Transverse colon (tissue), 4 donors: ENCODE results near the gene HOXD10. TPM values are rescaled to one million over a fixed set of nuclear protein-coding genes. Genes with fewer than 3 reads are reported as not detected.

Source experiments
- DNase-seq: peaks from one replicate; pipeline ENCODE4 v3.0.0-alpha.2; 2019
- H3K27ac ChIP-seq, 4 donors: fragments of 200-600 bp; sonication (generic); 2 replicates each; pipeline ENCODE4 v1.5.1; 2016 to 2018; ENCODE audit warnings: inconsistent platforms in 4 of 4
- H3K27me3 ChIP-seq: fragments of 200-600 bp; sonication (generic); 2 replicates; pipeline ENCODE4 v1.5.1; 2017; ENCODE audit warnings: inconsistent platforms
- H3K36me3 ChIP-seq, 4 donors: fragments of 200-600 bp; sonication (generic); 2 replicates each; pipeline ENCODE4 v1.5.1; 2017 to 2019; ENCODE audit warnings: inconsistent platforms in 4 of 4
- H3K4me1 ChIP-seq, 4 donors: fragments of 200-600 bp; sonication (generic); 2 replicates each; pipeline ENCODE4 v1.5.1; 2017 to 2020; ENCODE audit warnings: inconsistent platforms in 4 of 4
- H3K4me3 ChIP-seq, 4 donors: fragments of 200-600 bp; sonication (generic); 1 replicate in 1 of 4; 2 replicates in 3 of 4; pipeline versions ENCODE4 v1.5.1 to v1.6.1; 2017 to 2019; ENCODE audit warnings: inconsistent platforms in 4 of 4
- H3K9me3 ChIP-seq, 2 donors: fragments of 200-600 bp; sonication (generic); 2 replicates each; pipeline ENCODE4 v1.5.1; 2017 to 2019; ENCODE audit warnings: inconsistent platforms in 2 of 2
- EP300 ChIP-seq: sonication (generic); formaldehyde crosslinking; IDR thresholded peaks from one replicate; pipeline ENCODE4 v1.6.1; 2017; ENCODE audit warnings: antibody characterized with exemption, low read depth
- POLR2A ChIP-seq: fragments of 450-650 bp; IDR thresholded peaks from one replicate; pipeline ENCODE4 v1.6.1; 2016; ENCODE audit warnings: antibody characterized with exemption, mild to moderate bottlenecking, moderate library complexity
- POLR2AphosphoS5 ChIP-seq, 3 donors: sonication (generic); formaldehyde crosslinking; IDR thresholded peaks; one replicate each; pipeline ENCODE4 v1.6.1; 2016; ENCODE audit warnings: antibody characterized with exemption in 3 of 3
- WGBS, 2 donors: methylation state at CpG; one replicate each; pipeline ENCODE4 v1.1.5; 2018; ENCODE audit warnings: low coverage in 1 of 2; 5-methylcytosine and 5-hydroxymethylcytosine counted together
- in situ Hi-C, 4 donors: fragments of 200-750 bp; cut with MboI; loops; one replicate each; pipeline versions ENCODE4 v1.15.0 to v1.15.1; 2017; ENCODE audit warnings: low sequenced_read_pairs in 3 of 4, low pct_ligation_motif_present in 1 of 4, low pct_unique_long_range_greater_than_20kb in 1 of 4
- intact Hi-C: fragments of 100-400 bp; cut with DNase I; formaldehyde crosslinking; loops from one replicate; pipeline ENCODE4 v1.15.1; 2023; ENCODE audit warnings: low total_unique reads
- total RNA-seq, 4 donors: library from RNA; depleted of rRNA; stranded (reverse); fragments of >200 nt; gene quantifications; one replicate each; pipeline ENCODE4 v1.1.0, GENCODE V29; 2016
- TF ChIP-seq, protein P1 (sequence below), 5 experiments: fragments of 200-600 bp in 3 of 5; fragments of 450-650 bp in 2 of 5; sonication (generic) in 3 of 5; IDR thresholded peaks; 1 replicate in 2 of 5; 2 replicates in 3 of 5; pipeline ENCODE4 v1.5.1; 2016 to 2017; ENCODE audit warnings: antibody characterized with exemption in 5 of 5, inconsistent platforms in 3 of 5, mild to moderate bottlenecking in 2 of 5, moderate library complexity in 1 of 5

Gene HOXD10
- total RNA-seq, 4 donors from 2014 or later = 1.1 to 25.1 (median 7.6) TPM

- peaks cover 100% of the 10 kb centered on the region for H3K27me3 ChIP-seq
- H3K36me3 ChIP-seq = no peaks in the 10 kb centered on the region
- H3K4me3 ChIP-seq = no peak overlapping the region
- DNase-seq = no peak
- intact Hi-C loops (no loop called here), in situ Hi-C loops (loop anchor here in 3 of 4 donors (25.0 kb wide), 2 partner anchors 711 to 1036 kb away; no protein-coding TSS in a partner anchor)
- TF ChIP-seq EP300 (no peak), POLR2AphosphoS5 (IDR thresholded peaks at IDR 0.05) (no peak), POLR2A (no peak)
- TF ChIP-seq, protein P1, sequence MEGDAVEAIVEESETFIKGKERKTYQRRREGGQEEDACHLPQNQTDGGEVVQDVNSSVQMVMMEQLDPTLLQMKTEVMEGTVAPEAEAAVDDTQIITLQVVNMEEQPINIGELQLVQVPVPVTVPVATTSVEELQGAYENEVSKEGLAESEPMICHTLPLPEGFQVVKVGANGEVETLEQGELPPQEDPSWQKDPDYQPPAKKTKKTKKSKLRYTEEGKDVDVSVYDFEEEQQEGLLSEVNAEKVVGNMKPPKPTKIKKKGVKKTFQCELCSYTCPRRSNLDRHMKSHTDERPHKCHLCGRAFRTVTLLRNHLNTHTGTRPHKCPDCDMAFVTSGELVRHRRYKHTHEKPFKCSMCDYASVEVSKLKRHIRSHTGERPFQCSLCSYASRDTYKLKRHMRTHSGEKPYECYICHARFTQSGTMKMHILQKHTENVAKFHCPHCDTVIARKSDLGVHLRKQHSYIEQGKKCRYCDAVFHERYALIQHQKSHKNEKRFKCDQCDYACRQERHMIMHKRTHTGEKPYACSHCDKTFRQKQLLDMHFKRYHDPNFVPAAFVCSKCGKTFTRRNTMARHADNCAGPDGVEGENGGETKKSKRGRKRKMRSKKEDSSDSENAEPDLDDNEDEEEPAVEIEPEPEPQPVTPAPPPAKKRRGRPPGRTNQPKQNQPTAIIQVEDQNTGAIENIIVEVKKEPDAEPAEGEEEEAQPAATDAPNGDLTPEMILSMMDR (IDR thresholded peaks at IDR 0.05) = no peak
- 33 to 49% methylated on average over 2 of the region's 2 CpGs for WGBS, 2 donors
- H3K4me1 ChIP-seq = peaks cover 0 to 37% (median 31%) of the 10 kb centered on the region in 4 donors
- H3K9me3 ChIP-seq = no peaks in the 10 kb centered on the region
- H3K27ac ChIP-seq = no peak overlapping the region
These were observed 15.3 kb upstream of the HOXD10 start for GRCh38 chr2:176101216-176101830.

GRCh38 chr2:176101842-176102241 is 14.7 kb upstream of the HOXD10 start:
- no peak for DNase-seq
- no peak overlapping the region for H3K4me3 ChIP-seq
- TF ChIP-seq, protein P1 (IDR thresholded peaks at IDR 0.05) = no peak
- peaks cover 100% of the 10 kb centered on the region for H3K27me3 ChIP-seq
- in situ Hi-C loops (loop anchor here in 3 of 4 donors (25.0 kb wide), 2 partner anchors 710 to 1035 kb away; no protein-coding TSS in a partner anchor), intact Hi-C loops (loop anchor here (2.0 kb wide), 1 partner anchor 405 kb away; no protein-coding TSS in a partner anchor)
- 68 to 71% methylated on average over 3 to 5 of the region's 5 CpGs for WGBS, 2 donors
- H3K27ac ChIP-seq = no peak overlapping the region
- peaks cover under 1 to 37% (median 31%) of the 10 kb centered on the region in 4 donors for H3K4me1 ChIP-seq
- H3K9me3 ChIP-seq = no peaks in the 10 kb centered on the region
- H3K36me3 ChIP-seq = no peaks in the 10 kb centered on the region

GRCh38 chr2:176102309-176102866 is 14.2 kb upstream of the HOXD10 start:
- in situ Hi-C loops (loop anchor here in 3 of 4 donors (25.0 kb wide), 2 partner anchors 710 to 1035 kb away; no protein-coding TSS in a partner anchor), intact Hi-C loops (loop anchor here (2.0 kb wide), 1 partner anchor 406 kb away; no protein-coding TSS in a partner anchor)
- H3K9me3 ChIP-seq = no peaks in the 10 kb centered on the region
- no peak overlapping the region for H3K4me3 ChIP-seq
- H3K27ac ChIP-seq = no peak overlapping the region
- no peaks in the 10 kb centered on the region for H3K36me3 ChIP-seq
- no peak for DNase-seq
- WGBS, 2 donors = 54 to 66% methylated on average over 7 of the region's 7 CpGs
- H3K4me1 ChIP-seq = peaks cover 4 to 37% (median 30%) of the 10 kb centered on the region in 4 donors
- TF ChIP-seq, protein P1 (IDR thresholded peaks at IDR 0.05) = no peak
- TF ChIP-seq POLR2A = no peak
- TF ChIP-seq POLR2AphosphoS5 (IDR thresholded peaks at IDR 0.05) = no peak
- no peak for TF ChIP-seq EP300
- peaks cover 100% of the 10 kb centered on the region for H3K27me3 ChIP-seq

DNA sequence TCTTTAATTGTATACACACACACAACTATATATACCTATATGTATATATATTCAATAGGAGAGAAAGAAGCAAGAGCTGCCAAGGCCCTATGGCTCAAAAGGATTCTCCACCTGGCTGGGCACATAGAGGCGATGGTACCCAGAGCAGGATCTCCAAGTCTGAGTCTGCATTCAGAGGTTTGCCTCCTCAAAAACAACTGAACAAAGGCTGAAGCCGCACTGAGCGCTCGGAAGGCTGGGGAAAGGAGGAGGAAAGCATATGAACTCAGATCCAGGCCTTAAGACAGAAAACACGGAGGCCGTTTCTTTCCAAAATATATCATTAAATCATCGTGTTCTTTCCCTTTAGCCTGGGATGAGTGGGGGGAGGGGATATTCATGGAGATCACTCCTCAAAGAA is 13.4 kb upstream of the HOXD10 start:
- TF ChIP-seq EP300 (no peak), POLR2A (no peak), POLR2AphosphoS5 (IDR thresholded peaks at IDR 0.05) (no peak)
- TF ChIP-seq, protein P1 (IDR thresholded peaks at IDR 0.05) = no peak
- Histone ChIP-seq H3K4me1 (peaks cover 4 to 34% (median 25%) of the 10 kb centered on the region in 4 donors), H3K36me3 (no peaks in the 10 kb centered on the region), H3K27me3 (peaks cover 98% of the 10 kb centered on the region), H3K9me3 (no peaks in the 10 kb centered on the region), H3K4me3 (no peak overlapping the region), H3K27ac (no peak overlapping the region)
- intact Hi-C loops (loop anchor here (2.0 kb wide), 1 partner anchor 406 kb away; no protein-coding TSS in a partner anchor), in situ Hi-C loops (loop anchor here in 3 of 4 donors (25.0 kb wide), 2 partner anchors 709 to 1034 kb away; no protein-coding TSS in a partner anchor)
- 63 to 73% methylated on average over 7 of the region's 7 CpGs for WGBS, 2 donors
- no peak for DNase-seq
